Measurements from ENCODE around the gene ATF1. TPM values are rescaled to one million over a fixed set of nuclear protein-coding genes. Genes with fewer than 3 reads are reported as not detected.

The ATF1 gene
- total and polyA plus RNA-seq, 2 of the 8 experiments (the other 6 are each of a cell fraction or from before 2014, with no cell fraction given): 23.2 to 41.8 TPM

GRCh38 chr12:50764286-50765094 lies 589 bp downstream of the ATF1 start:
- Histone ChIP-seq H3K56ac (replicated peaks; ENCODE audit: insufficient read length, low read depth, low read length) (peak overlapping the region; percentile 92), H3K9me3 (ENCODE audit: insufficient read depth in 2 of 2, low read depth in 1 of 2, low read length in 1 of 2) (no peaks in the 10 kb centered on the region), H3K4ac (replicated peaks; ENCODE audit: insufficient read length, low read depth, low read length) (peak overlapping the region; percentile 94), H3K27ac (ENCODE audit: low read depth, low read length) (peak overlapping the region; percentile 96), H3K27me3 (replicated peaks in 1 of 4; ENCODE audit: control insufficient read depth in 3 of 4, extremely low read depth in 1 of 4, insufficient read depth in 3 of 4, low read length in 3 of 4) (no peaks in the 10 kb centered on the region), H3K23ac (ENCODE audit: insufficient read length) (no peak overlapping the region), H2BK12ac (ENCODE audit: low read depth, low read length) (no peak overlapping the region; the same call in 1 of the 2 replicates), H3K79me1 (ENCODE audit: low read depth, low read length) (no peaks in the 10 kb centered on the region), H3K14ac (ENCODE audit: insufficient read length) (peak overlapping the region; percentile 29), H2AK5ac (ENCODE audit: low read depth, low read length) (no peak overlapping the region), H4K8ac (ENCODE audit: extremely low read depth, insufficient read depth, low read length) (peak overlapping the region; percentile 90), H4K20me1 (replicated peaks in 1 of 2; ENCODE audit: control insufficient read depth in 1 of 2, insufficient read depth in 2 of 2, low read length in 2 of 2) (no peaks in the 10 kb centered on the region), H3K4me2 (ENCODE audit: insufficient read depth in 1 of 2, low read depth in 2 of 2, low read length in 2 of 2) (peak overlapping the region; percentile 72 to 82), H3K79me2 (ENCODE audit: control insufficient read depth in 1 of 2, insufficient read depth in 2 of 2, low read length in 2 of 2) (peaks cover 5 to 55% of the 10 kb centered on the region in 2 experiments; a peak in 2 of 4 replicates), H2BK120ac (replicated peaks; ENCODE audit: low read depth, low read length) (no peak overlapping the region), H4K5ac (ENCODE audit: insufficient read length, low read depth, low read length) (peak overlapping the region; percentile 96), H3K18ac (ENCODE audit: extremely low read depth, low read length) (peak overlapping the region; percentile 90), H3K36me3 (ENCODE audit: control insufficient read depth in 2 of 4, insufficient read depth in 4 of 4, low read length in 3 of 4) (no peaks in the 10 kb centered on the region), H2BK15ac (ENCODE audit: low read length) (no peak overlapping the region), H3K23me2 (ENCODE audit: low read depth, low read length) (peaks cover 5% of the 10 kb centered on the region), H4K91ac (replicated peaks; ENCODE audit: insufficient read length, low read length) (peak overlapping the region; percentile 95), H2BK20ac (ENCODE audit: low read length) (no peak overlapping the region), H3K4me3 (ENCODE audit: extremely low read depth in 1 of 4, insufficient read depth in 2 of 4, low read depth in 3 of 4, low read length in 4 of 4) (peak overlapping the region; percentile 64 to 94 (median 72)), H3K4me1 (replicated peaks in 1 of 4; ENCODE audit: control insufficient read depth in 3 of 4, insufficient read depth in 4 of 4, low read length in 3 of 4) (peaks cover 0 to 7% (median 3%) of the 10 kb centered on the region in 4 experiments; a peak in 4 of 7 replicates), H3K9ac (replicated peaks in 1 of 4; ENCODE audit: extremely low read depth in 1 of 4, low read depth in 3 of 4, low read length in 3 of 4) (peak overlapping the region; percentile 83 to 91 (median 86)), H2AFZ (ENCODE audit: low read length) (peak overlapping the region; percentile 85; the same call in 1 of the 2 replicates), H2BK5ac (ENCODE audit: low read depth, low read length) (peak overlapping the region; percentile 97)
- DNase-seq (ENCODE audit: low read depth in 1 of 2, low spot score in 2 of 2) (peak in 1 of 2 experiments; percentile 83), FAIRE-seq (no peak)
- CTCF ChIA-PET (ENCODE audit: partially characterized antibody): interaction anchor here (0.6 to 4.9 kb wide), 19 partner anchors 9 to 653 kb away, joined by 3 to 34 read pairs (median 4); partner anchors contain the start of genes DIP2B and SLC11A2
- POLR2A ChIA-PET (ENCODE audit: partially characterized antibody): interaction anchor here (0.6 to 2.6 kb wide), 17 partner anchors 9 to 1053 kb away, joined by 3 to 22 read pairs (median 4); partner anchors contain the start of genes CSRNP2, DIP2B, LARP4 and LIMA1
- 2% methylated on average over 43 of the region's 91 CpGs; no CpG with 5 or more reads in 1 of the 2 experiments for WGBS, 2 experiments (ENCODE audit: extremely low coverage in 1 of 2, insufficient coverage in 1 of 2, insufficient read length in 1 of 2, insufficient replicate concordance in 2 of 2, low coverage in 1 of 2, low lambda C conversion rate in 2 of 2, missing lambda C conversion rate in 1 of 2)
- TF ChIP-seq TAF1 (IDR thresholded peaks at IDR 0.05; ENCODE audit: low read depth, low read length): peak; percentile 55; the same call in 1 of the 2 replicates
- TF ChIP-seq SP2 (IDR thresholded peaks at IDR 0.05; ENCODE audit: low read length): no peak
- TF ChIP-seq YY1 (IDR thresholded peaks at IDR 0.05; ENCODE audit: low read depth, low read length): no peak
- TF ChIP-seq, protein P1, sequence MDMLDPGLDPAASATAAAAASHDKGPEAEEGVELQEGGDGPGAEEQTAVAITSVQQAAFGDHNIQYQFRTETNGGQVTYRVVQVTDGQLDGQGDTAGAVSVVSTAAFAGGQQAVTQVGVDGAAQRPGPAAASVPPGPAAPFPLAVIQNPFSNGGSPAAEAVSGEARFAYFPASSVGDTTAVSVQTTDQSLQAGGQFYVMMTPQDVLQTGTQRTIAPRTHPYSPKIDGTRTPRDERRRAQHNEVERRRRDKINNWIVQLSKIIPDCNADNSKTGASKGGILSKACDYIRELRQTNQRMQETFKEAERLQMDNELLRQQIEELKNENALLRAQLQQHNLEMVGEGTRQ (IDR thresholded peaks at IDR 0.05; ENCODE audit: low read length): 0 out of 2 replicates have a peak, but pooled peaks have one; percentile 20
- peak; percentile 60; the same call in 1 of the 2 replicates for TF ChIP-seq SP4 (IDR thresholded peaks at IDR 0.05; ENCODE audit: low read length)
- TF ChIP-seq ATF2 (IDR thresholded peaks at IDR 0.05; ENCODE audit: low read length): no peak
- TF ChIP-seq ZNF274 (IDR thresholded peaks at IDR 0.05; ENCODE audit: borderline replicate concordance, extremely low read depth, low read length): no peak
- TF ChIP-seq JUND (IDR thresholded peaks at IDR 0.05; ENCODE audit: low read length): no peak
